Nephron (organoid): Measurements from ENCODE around the gene BCAS4.

Experiments
- H3K27ac Mint-ChIP-seq, 3 experiments: 2 replicates each; pipeline ENCODE4 v1.8.0; 2020; ENCODE audit warnings: mixed read lengths in 3 of 3, mild to moderate bottlenecking in 2 of 3, moderate library complexity in 1 of 3
- H3K27me3 Mint-ChIP-seq: 2 replicates; pipeline ENCODE4 v1.8.0; 2021; ENCODE audit warnings: low read depth, mild to moderate bottlenecking, moderate library complexity, mixed read lengths
- H3K36me3 Mint-ChIP-seq: 2 replicates; pipeline ENCODE4 v1.8.0; 2020; ENCODE audit warnings: low read depth, mixed read lengths
- H3K4me1 Mint-ChIP-seq: 2 replicates; pipeline ENCODE4 v1.8.0; 2020; ENCODE audit warnings: mixed read lengths
- H3K4me3 Mint-ChIP-seq, 3 experiments: 2 replicates each; pipeline ENCODE4 v1.8.0; 2020; ENCODE audit warnings: mild to moderate bottlenecking in 3 of 3, mixed read lengths in 3 of 3, moderate library complexity in 2 of 3
- H3K9me3 Mint-ChIP-seq: 2 replicates; pipeline ENCODE4 v1.8.0; 2020; ENCODE audit warnings: mixed read lengths
- CTCF ChIP-seq, 3 experiments: fragments of 200-600 bp; sonication (generic); IDR thresholded peaks; one replicate each; pipeline ENCODE4 v1.5.0; 2021; ENCODE audit warnings: antibody characterized with exemption in 3 of 3; ENCODE audit not compliant: unreplicated experiment in 3 of 3

Gene BCAS4

DNA sequence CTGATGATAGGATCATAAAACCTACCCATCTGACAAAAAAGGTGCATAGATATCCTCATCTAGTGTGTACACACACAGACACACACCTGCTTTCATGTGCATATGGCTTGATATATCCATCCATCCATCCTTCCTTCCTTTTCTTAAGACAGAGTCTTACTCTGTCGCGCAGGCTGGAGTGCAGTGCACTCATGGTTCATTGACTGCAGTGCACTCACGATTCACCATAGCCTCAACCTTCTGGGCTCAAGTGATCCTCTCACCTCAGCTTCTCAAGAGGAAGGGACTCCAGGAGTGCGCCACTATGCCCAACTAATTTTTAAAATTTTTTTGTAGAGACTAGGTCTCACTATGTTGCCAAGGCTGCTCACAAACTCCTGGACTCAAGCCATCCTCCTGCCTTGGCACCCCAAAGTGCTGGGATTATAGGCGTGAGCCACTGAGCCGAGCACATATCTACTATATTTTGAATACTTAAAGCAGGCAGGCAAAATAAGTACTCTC, 109.3 kb downstream of the BCAS4 start:
- Mint-ChIP-seq H3K27ac (no peak overlapping the region), H3K36me3 (peaks cover 54% of the 10 kb centered on the region), H3K9me3 (no peaks in the 10 kb centered on the region), H3K27me3 (no peaks in the 10 kb centered on the region), H3K4me3 (no peak overlapping the region), H3K4me1 (no peaks in the 10 kb centered on the region)
- no peak for TF ChIP-seq CTCF (IDR thresholded peaks at IDR 0.05; ENCODE audit: unreplicated experiment in 3 of 3)

GRCh38 chr20:50909413-50909812, 114.6 kb downstream of the BCAS4 start:
- Mint-ChIP-seq H3K27ac (no peak overlapping the region), H3K4me1 (peaks cover 33% of the 10 kb centered on the region), H3K4me3 (no peak overlapping the region), H3K36me3 (peaks cover 54% of the 10 kb centered on the region), H3K27me3 (no peaks in the 10 kb centered on the region), H3K9me3 (no peaks in the 10 kb centered on the region)
- no peak for TF ChIP-seq CTCF (IDR thresholded peaks at IDR 0.05; ENCODE audit: unreplicated experiment in 3 of 3)

DNA sequence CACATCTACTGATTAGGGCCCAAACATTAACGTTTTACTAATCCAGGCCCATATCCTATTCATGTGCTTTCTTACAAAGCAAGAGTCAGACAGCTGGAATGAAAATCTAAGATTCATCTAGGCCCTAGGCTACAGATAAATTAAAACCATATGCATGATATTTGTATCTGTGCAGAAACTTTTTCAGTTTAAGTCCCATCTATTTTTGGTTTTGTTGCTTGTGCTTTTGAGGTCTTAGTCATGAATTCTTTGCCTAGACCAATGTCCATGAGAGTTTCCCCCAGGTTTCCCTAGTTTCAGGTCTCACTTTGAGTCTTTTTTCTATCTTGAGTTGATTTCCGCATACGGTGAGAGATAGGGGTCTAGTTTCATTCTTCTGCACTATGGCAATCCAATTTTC, 116.2 kb downstream of the BCAS4 start:
- H3K36me3 Mint-ChIP-seq = peaks cover 55% of the 10 kb centered on the region
- H3K4me1 Mint-ChIP-seq = peaks cover 48% of the 10 kb centered on the region
- H3K27ac Mint-ChIP-seq = peak overlapping the region; percentile 20 to 68 (median 57)
- no peaks in the 10 kb centered on the region for H3K9me3 Mint-ChIP-seq
- no peaks in the 10 kb centered on the region for H3K27me3 Mint-ChIP-seq
- no peak for TF ChIP-seq CTCF (IDR thresholded peaks at IDR 0.05; ENCODE audit: unreplicated experiment in 3 of 3)
- H3K4me3 Mint-ChIP-seq = no peak overlapping the region

- Mint-ChIP-seq H3K27me3 (no peaks in the 10 kb centered on the region), H3K27ac (peak overlapping the region in 2 of 3 experiments; percentile 57 to 68), H3K9me3 (no peaks in the 10 kb centered on the region), H3K4me1 (peaks cover 55% of the 10 kb centered on the region), H3K4me3 (no peak overlapping the region), H3K36me3 (peaks cover 51% of the 10 kb centered on the region)
- no peak for TF ChIP-seq CTCF (IDR thresholded peaks at IDR 0.05; ENCODE audit: unreplicated experiment in 3 of 3)
These were observed 116.9 kb downstream of the BCAS4 start for GRCh38 chr20:50911716-50912115.

DNA sequence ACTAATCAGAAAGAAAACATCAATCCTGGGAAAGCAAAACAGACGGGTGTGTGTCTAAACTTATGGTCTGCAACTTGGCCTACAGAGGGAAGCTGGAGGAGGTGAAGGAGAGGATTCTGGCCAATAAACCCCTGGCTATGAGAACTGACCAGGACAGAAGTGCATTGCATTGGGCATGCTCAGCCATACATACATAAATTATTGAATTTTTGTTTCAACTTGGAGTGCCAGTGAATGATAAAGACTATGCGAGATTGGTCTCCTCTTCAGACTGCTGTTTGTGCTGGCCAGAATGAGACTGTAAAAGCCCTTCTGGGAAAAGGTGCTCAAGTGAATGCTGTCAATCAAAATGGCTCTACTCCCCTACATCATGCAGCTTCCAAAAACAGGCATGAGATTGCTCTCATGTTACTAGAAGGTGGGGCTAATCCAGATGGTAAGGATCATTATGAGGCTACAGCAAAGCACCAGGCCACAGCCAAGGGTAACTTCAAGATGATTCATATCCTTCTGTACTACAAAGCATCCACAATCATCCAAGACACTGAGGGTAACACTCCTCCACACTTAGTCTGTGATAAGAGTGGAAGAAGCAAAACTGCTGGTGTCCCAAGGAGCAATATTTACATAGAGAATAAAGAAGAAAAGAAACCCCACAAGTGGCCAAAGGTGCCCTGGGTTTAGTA, 119.0 kb downstream of the BCAS4 start:
- H3K4me3 Mint-ChIP-seq = peak overlapping the region in 1 of 3 experiments; percentile 47
- H3K4me1 Mint-ChIP-seq = peaks cover 76% of the 10 kb centered on the region
- H3K27me3 Mint-ChIP-seq = no peaks in the 10 kb centered on the region
- H3K36me3 Mint-ChIP-seq = peaks cover 51% of the 10 kb centered on the region
- no peak for TF ChIP-seq CTCF (IDR thresholded peaks at IDR 0.05; ENCODE audit: unreplicated experiment in 3 of 3)
- H3K27ac Mint-ChIP-seq = peak overlapping the region; percentile 25 to 77 (median 49)
- H3K9me3 Mint-ChIP-seq = no peaks in the 10 kb centered on the region

- Mint-ChIP-seq H3K9me3 (no peaks in the 10 kb centered on the region), H3K27ac (peak overlapping the region; percentile 20 to 58 (median 36)), H3K4me1 (peaks cover 74% of the 10 kb centered on the region), H3K36me3 (peaks cover 48% of the 10 kb centered on the region), H3K4me3 (peak overlapping the region in 1 of 3 experiments; percentile 14), H3K27me3 (no peaks in the 10 kb centered on the region)
- TF ChIP-seq CTCF (IDR thresholded peaks at IDR 0.05; ENCODE audit: unreplicated experiment in 3 of 3) = no peak
These were observed 120.6 kb downstream of the BCAS4 start for GRCh38 chr20:50915424-50915823.
